Fibroblast of lung (primary cell): ENCODE results near the gene PDE3B. TPM values are rescaled to one million over a fixed set of nuclear protein-coding genes. Genes with fewer than 3 reads are reported as not detected.
"Not testable (repeated sequence)": the region's sequence is repeated elsewhere in the genome, so short reads cannot be mapped to it uniquely, and the experiment has no call there.

Experiments used
- DNase-seq, 2 donors: peaks; one replicate each; pipeline versions ENCODE4 v3.0.0 to v3.0.0-alpha.2; 2010; ENCODE audit warnings: low read depth in 2 of 2
- H2AFZ ChIP-seq: 2 replicates; pipeline ENCODE4 v1.5.1; 2012; ENCODE audit warnings: low read length, control low read depth, inconsistent platforms
- H3K27ac ChIP-seq: 2 replicates; pipeline ENCODE4 v1.5.1; 2011; ENCODE audit warnings: low read length, control low read depth; ENCODE audit not compliant: insufficient read depth
- H3K27me3 ChIP-seq: 2 replicates; pipeline ENCODE4 v1.5.1; 2011; ENCODE audit warnings: mild to moderate bottlenecking, low read length; ENCODE audit not compliant: control insufficient read depth, insufficient read depth
- H3K36me3 ChIP-seq: 2 replicates; pipeline ENCODE4 v1.5.1; 2011; ENCODE audit warnings: low read length; ENCODE audit not compliant: control insufficient read depth, insufficient read depth
- H3K4me1 ChIP-seq: 2 replicates; pipeline ENCODE4 v1.5.1; 2011; ENCODE audit warnings: low read length; ENCODE audit not compliant: control insufficient read depth, insufficient read depth; ENCODE audit errors: extremely low read depth
- H3K4me2 ChIP-seq: 2 replicates; pipeline ENCODE4 v1.5.1; 2011; ENCODE audit warnings: low read length, control low read depth; ENCODE audit not compliant: insufficient read depth; ENCODE audit errors: extremely low read depth
- H3K4me3 ChIP-seq, 4 experiments: fragments of 200-600 bp in 1 of 4; sonication (generic) in 1 of 4; replicated peaks in 1 of 4; 2 replicates each; pipeline ENCODE4 v1.5.1; 2011 to 2016; ENCODE audit warnings: low read length in 4 of 4, low read depth in 3 of 4, mild to moderate bottlenecking in 3 of 4, control low read depth in 2 of 4, inconsistent platforms in 1 of 4, mixed read lengths in 1 of 4; ENCODE audit not compliant: insufficient read depth in 1 of 4; ENCODE audit errors: control extremely low read depth in 1 of 4
- H3K79me2 ChIP-seq: 2 replicates; pipeline ENCODE4 v1.5.1; 2012; ENCODE audit warnings: mild to moderate bottlenecking, low read length, inconsistent platforms; ENCODE audit not compliant: control insufficient read depth, insufficient read depth
- H3K9ac ChIP-seq: 2 replicates; pipeline ENCODE4 v1.5.1; 2011; ENCODE audit warnings: mild to moderate bottlenecking, low read length, control low read depth; ENCODE audit not compliant: insufficient read depth
- H3K9me3 ChIP-seq: 2 replicates; pipeline ENCODE4 v1.5.1; 2012; ENCODE audit warnings: low read depth, low read length; ENCODE audit not compliant: control insufficient read depth, insufficient read depth
- H4K20me1 ChIP-seq: 2 replicates; pipeline ENCODE4 v1.5.1; 2011; ENCODE audit warnings: low read length; ENCODE audit not compliant: control insufficient read depth, insufficient read depth; ENCODE audit errors: extremely low read depth
- CTCF ChIP-seq, 2 donors: IDR thresholded peaks in 1 of 2; conservative IDR thresholded peaks in 1 of 2; 1 replicate in 1 of 2; 2 replicates in 1 of 2; pipeline ENCODE4 v1.5.1; 2011 to 2012; ENCODE audit warnings: low read length in 2 of 2, control low read depth in 1 of 2, inconsistent platforms in 1 of 2, low read depth in 1 of 2, mild to moderate bottlenecking in 1 of 2
- EZH2 ChIP-seq: IDR thresholded peaks from 2 replicates; pipeline ENCODE4 v1.5.1; 2012; ENCODE audit warnings: low read length, control low read depth, mild to moderate bottlenecking; ENCODE audit errors: missing control alignments
- polyA plus RNA-seq, 2 donors: library from polyadenylated mRNA; depleted of rRNA in 1 of 2; stranded (reverse) in 1 of 2; unstranded in 1 of 2; fragments of >200 nt; gene quantifications; 2 replicates each; pipeline ENCODE4 v1.2.1, GENCODE V29; 2011 to 2012; ENCODE audit warnings: missing spikeins in 1 of 2
- total RNA-seq: library from RNA; depleted of rRNA; stranded (reverse); fragments of >200 nt; gene quantifications from 2 replicates; pipeline ENCODE4 v1.2.1, GENCODE V29; 2014

PDE3B gene
- total and polyA plus RNA-seq, 2 donors (not counting 1 experiment from before 2014, with no cell fraction given) = 0.43 to 11.2 TPM

DNA sequence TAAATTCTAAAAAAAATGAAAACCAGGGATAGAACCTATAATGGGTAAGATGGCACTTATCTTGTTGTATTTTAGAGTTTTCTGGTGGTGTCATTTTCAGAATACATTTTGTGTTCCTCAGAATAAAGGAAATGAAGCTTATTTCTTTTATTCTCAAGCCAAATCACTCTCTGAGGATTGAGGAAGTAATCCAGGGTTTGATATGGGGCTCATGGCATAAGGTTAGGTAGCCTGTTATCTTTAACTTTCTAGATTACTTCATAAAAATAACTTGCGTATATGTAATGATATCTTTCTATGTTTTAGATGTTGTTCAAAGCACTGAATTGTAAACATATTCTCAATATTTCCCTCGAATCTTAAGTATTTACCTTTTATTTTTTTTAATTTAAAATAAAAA is 33.5 kb downstream of the PDE3B start:
- Histone ChIP-seq H3K36me3 (no peaks in the 10 kb centered on the region), H4K20me1 (no peaks in the 10 kb centered on the region), H3K4me3 (no peak overlapping the region), H3K9ac (no peak overlapping the region), H3K4me2 (no peak overlapping the region), H3K27me3 (no peaks in the 10 kb centered on the region), H3K79me2 (no peaks in the 10 kb centered on the region), H2AFZ (no peak overlapping the region), H3K9me3 (no peaks in the 10 kb centered on the region), H3K4me1 (no peaks in the 10 kb centered on the region), H3K27ac (no peak overlapping the region)
- no peak for DNase-seq
- TF ChIP-seq CTCF (conservative IDR thresholded peaks at IDR 0.05 in 1 of 2, IDR thresholded peaks at IDR 0.05 in 1 of 2; ENCODE audit: low read depth in 1 of 2, low read length in 2 of 2) = no peak
- no peak for TF ChIP-seq EZH2

- Histone ChIP-seq H3K4me3 (no peak overlapping the region), H3K27ac (no peak overlapping the region), H3K9ac (no peak overlapping the region), H3K79me2 (no peaks in the 10 kb centered on the region), H3K4me2 (no peak overlapping the region), H3K9me3 (no peaks in the 10 kb centered on the region), H4K20me1 (no peaks in the 10 kb centered on the region), H3K36me3 (no peaks in the 10 kb centered on the region), H2AFZ (no peak overlapping the region), H3K4me1 (no peaks in the 10 kb centered on the region), H3K27me3 (no peaks in the 10 kb centered on the region)
- TF ChIP-seq CTCF (conservative IDR thresholded peaks at IDR 0.05 in 1 of 2, IDR thresholded peaks at IDR 0.05 in 1 of 2; ENCODE audit: low read depth in 1 of 2, low read length in 2 of 2) (no peak), EZH2 (no peak)
- no peak for DNase-seq
Measured at GRCh38 chr11:14678350-14678749, 34.7 kb downstream of the PDE3B start.

GRCh38 chr11:14679662-14680061 is 36.1 kb downstream of the PDE3B start:
- Histone ChIP-seq H4K20me1 (no peaks in the 10 kb centered on the region), H3K36me3 (no peaks in the 10 kb centered on the region), H3K27me3 (no peaks in the 10 kb centered on the region), H3K79me2 (no peaks in the 10 kb centered on the region), H3K27ac (no peak overlapping the region), H3K9me3 (no peaks in the 10 kb centered on the region), H3K4me2 (no peak overlapping the region), H2AFZ (no peak overlapping the region), H3K9ac (no peak overlapping the region), H3K4me3 (no peak overlapping the region), H3K4me1 (no peaks in the 10 kb centered on the region)
- TF ChIP-seq EZH2 = no peak
- TF ChIP-seq CTCF (conservative IDR thresholded peaks at IDR 0.05 in 1 of 2, IDR thresholded peaks at IDR 0.05 in 1 of 2; ENCODE audit: low read depth in 1 of 2, low read length in 2 of 2) = no peak
- DNase-seq = no peak

DNA sequence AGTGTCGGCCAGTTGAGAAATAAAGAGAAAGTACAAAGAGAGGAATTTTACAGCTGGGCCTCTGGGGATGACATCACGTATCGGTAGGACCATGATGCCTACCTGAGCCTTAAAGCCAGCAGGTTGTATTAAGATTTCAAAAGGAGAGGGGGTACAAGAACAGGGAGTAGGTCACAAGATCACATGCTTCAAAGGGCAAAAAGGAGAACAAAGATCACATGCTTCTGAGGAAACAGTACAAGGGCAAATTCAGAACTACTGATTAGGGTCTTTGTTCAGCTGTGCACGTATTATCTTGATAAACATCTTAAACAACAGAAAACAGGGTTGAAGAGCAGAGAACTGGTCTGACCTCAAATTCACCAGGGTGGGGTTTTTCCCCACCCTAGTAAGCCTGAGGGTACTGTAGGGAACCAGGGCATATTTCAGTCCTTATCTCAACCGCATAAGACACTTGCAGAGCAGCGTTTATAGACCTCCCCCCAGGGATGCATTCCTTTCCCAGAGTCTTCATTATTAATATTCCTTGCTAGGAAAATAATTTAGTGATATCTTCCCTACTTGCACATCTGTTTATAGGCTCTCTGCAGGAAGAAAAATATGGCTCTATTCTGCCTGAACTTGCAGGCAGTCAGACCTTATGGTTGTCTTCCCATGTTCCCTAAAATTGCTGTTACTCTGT is 40.8 kb downstream of the PDE3B start:
- H3K9me3 ChIP-seq, H3K9ac ChIP-seq, H3K36me3 ChIP-seq, H3K27me3 ChIP-seq, H3K4me1 ChIP-seq, H3K4me3 ChIP-seq, H3K27ac ChIP-seq, DNase-seq, H4K20me1 ChIP-seq, H2AFZ ChIP-seq, H3K79me2 ChIP-seq, H3K4me2 ChIP-seq: not testable (repeated sequence)
